Fibroblast of lung (primary cell): ENCODE results near the gene ABHD17C.

ENCODE experiments used
- CTCF ChIP-seq, 2 donors: IDR thresholded peaks in 1 of 2; conservative IDR thresholded peaks in 1 of 2; 1 replicate in 1 of 2; 2 replicates in 1 of 2; pipeline ENCODE4 v1.5.1; 2011 to 2012; ENCODE audit warnings: low read length in 2 of 2, control low read depth in 1 of 2, inconsistent platforms in 1 of 2, low read depth in 1 of 2, mild to moderate bottlenecking in 1 of 2
- EZH2 ChIP-seq: IDR thresholded peaks from 2 replicates; pipeline ENCODE4 v1.5.1; 2012; ENCODE audit warnings: low read length, control low read depth, mild to moderate bottlenecking; ENCODE audit errors: missing control alignments

- TF ChIP-seq CTCF (conservative IDR thresholded peaks at IDR 0.05 in 1 of 2, IDR thresholded peaks at IDR 0.05 in 1 of 2; ENCODE audit: low read depth in 1 of 2, low read length in 2 of 2) (no peak), EZH2 (no peak)
These were observed 2.1 kb downstream of the ABHD17C start for GRCh38 chr15:80697075-80697685.
